ENCODE measurements around the gene EVC.

Gene EVC

DNA sequence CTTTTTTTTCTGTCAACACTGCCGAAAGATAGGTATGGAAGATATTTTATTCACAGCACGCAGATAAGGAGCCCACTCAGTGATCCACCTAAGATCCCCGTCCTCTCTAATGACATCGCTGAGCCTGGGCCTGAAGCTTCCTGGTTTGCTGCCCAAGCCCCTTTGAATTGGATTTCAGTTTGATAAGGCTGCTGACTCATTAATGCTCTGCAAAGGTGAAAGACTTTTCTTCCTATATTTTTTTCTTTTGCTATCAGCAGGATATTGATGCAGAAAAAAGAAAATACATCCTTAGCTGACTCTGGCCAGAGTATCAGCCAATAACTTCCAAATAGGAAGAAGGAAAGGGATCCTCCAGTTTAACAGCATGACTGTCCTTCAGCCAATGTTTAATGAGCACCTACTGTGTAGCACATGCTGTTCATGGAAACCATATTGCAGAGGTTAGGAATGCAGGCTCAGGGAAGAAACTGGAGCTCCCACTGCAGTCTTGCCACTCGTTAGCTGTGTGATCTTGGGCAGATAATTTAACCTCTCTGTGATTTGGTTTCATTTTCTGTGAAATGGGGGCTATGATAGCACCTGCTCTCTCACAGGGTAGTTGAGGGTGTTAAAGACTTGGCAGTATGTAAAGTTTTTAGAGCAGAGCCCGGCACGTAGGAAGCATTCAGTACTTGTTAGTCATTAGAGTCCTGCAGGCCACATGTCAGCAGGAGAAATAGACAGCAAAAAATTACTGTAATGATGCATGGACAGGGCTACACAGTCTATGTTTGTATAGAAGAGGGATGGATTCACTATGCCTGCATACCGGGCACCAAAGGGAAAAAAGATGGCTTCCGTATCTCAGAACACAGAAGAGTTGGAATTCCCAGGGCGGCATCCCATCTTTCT is 39.3 kb downstream of the EVC start:
- TF ChIP-seq CTCF (IDR thresholded peaks at IDR 0.05; ENCODE audit: low read length) (no peak), EZH2 (optimal IDR thresholded peaks at IDR 0.05; ENCODE audit: low read depth, low read length) (no peak), EZH2phosphoT487 (IDR thresholded peaks at IDR 0.05; ENCODE audit: low read length) (no peak)
- Histone ChIP-seq H4K20me1 (ENCODE audit: insufficient read depth, low read length) (no peaks in the 10 kb centered on the region), H3K27ac (ENCODE audit: low read length) (no peak overlapping the region), H3F3A (ENCODE audit: insufficient read depth, low read length) (no peaks in the 10 kb centered on the region), H3K27me3 (replicated peaks; ENCODE audit: insufficient read depth, low read length) (no peaks in the 10 kb centered on the region), H3K36me3 (replicated peaks; ENCODE audit: insufficient read depth, low read length) (no peaks in the 10 kb centered on the region), H2AFZ (ENCODE audit: low read length) (no peak overlapping the region), H3K79me2 (ENCODE audit: low read length) (no peaks in the 10 kb centered on the region), H3K4me1 (ENCODE audit: low read length) (no peaks in the 10 kb centered on the region), H3K4me2 (ENCODE audit: low read depth, low read length) (no peak overlapping the region), H3K4me3 (ENCODE audit: low read length) (no peak overlapping the region), H3K9me2 (replicated peaks; ENCODE audit: insufficient read depth, low read length) (no peaks in the 10 kb centered on the region), H3K9me3 (replicated peaks; ENCODE audit: insufficient read depth, low read length) (no peaks in the 10 kb centered on the region), H3K9ac (ENCODE audit: low read length) (no peak overlapping the region)
- DNase-seq, result no peak

GRCh38 chr4:5750946-5751665 is 40.1 kb downstream of the EVC start:
- H3K9me3 ChIP-seq (replicated peaks; ENCODE audit: insufficient read depth, low read length), result no peaks in the 10 kb centered on the region
- no peaks in the 10 kb centered on the region for H3K4me1 ChIP-seq (ENCODE audit: low read length)
- DNase-seq, result no peak
- no peak overlapping the region for H3K4me3 ChIP-seq (ENCODE audit: low read length)
- no peak overlapping the region for H3K27ac ChIP-seq (ENCODE audit: low read length)
- no peaks in the 10 kb centered on the region for H3K27me3 ChIP-seq (replicated peaks; ENCODE audit: insufficient read depth, low read length)
- H3K79me2 ChIP-seq (ENCODE audit: low read length), result no peaks in the 10 kb centered on the region
- no peaks in the 10 kb centered on the region for H3F3A ChIP-seq (ENCODE audit: insufficient read depth, low read length)
- H3K9me2 ChIP-seq (replicated peaks; ENCODE audit: insufficient read depth, low read length), result no peaks in the 10 kb centered on the region
- H3K9ac ChIP-seq (ENCODE audit: low read length), result no peak overlapping the region
- H2AFZ ChIP-seq (ENCODE audit: low read length), result no peak overlapping the region
- no peak overlapping the region for H3K4me2 ChIP-seq (ENCODE audit: low read depth, low read length)
- H3K36me3 ChIP-seq (replicated peaks; ENCODE audit: insufficient read depth, low read length), result no peaks in the 10 kb centered on the region
- no peak for TF ChIP-seq CTCF (IDR thresholded peaks at IDR 0.05; ENCODE audit: low read length)
- no peaks in the 10 kb centered on the region for H4K20me1 ChIP-seq (ENCODE audit: insufficient read depth, low read length)

DNA sequence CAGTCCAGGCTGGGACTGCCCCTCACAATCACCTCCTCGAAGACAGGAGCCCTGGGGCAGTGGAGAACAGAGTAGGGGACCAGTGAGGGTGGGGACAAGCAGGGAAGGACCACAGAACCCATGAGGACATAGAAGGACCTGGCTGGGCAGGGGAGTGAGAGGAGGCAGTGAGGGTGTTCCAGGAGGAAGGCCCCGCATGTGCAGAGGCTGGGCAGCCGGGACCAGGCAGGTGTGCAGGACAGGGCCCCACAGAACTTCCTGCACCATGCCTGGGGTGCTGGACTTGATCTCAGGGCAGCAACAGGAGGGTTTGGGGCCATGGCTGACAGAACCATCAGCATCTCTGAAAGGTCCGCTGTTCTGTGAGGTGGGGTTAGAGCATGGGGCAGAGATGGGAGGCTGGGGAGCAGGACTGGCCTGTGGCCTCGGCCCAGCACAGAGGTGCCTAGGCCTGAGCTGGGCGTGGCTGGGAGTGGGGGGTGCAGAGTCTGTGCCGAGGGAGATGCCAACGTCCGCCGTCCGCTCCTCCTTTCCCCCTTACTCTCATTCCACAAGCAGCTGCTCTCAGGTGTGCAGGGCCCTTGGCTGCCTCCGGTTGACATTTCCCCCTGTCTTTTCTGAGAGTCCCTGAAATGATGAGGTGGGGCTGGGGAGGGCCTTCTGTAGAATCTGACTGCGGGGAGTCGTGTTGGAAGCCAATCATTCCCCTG is 40.8 kb downstream of the EVC start:
- no peak overlapping the region for H2AFZ ChIP-seq (ENCODE audit: low read length)
- no peak overlapping the region for H3K4me3 ChIP-seq (ENCODE audit: low read length)
- H3K4me2 ChIP-seq (ENCODE audit: low read depth, low read length), result no peak overlapping the region
- H3K27me3 ChIP-seq (replicated peaks; ENCODE audit: insufficient read depth, low read length), result no peaks in the 10 kb centered on the region
- no peaks in the 10 kb centered on the region for H3F3A ChIP-seq (ENCODE audit: insufficient read depth, low read length)
- no peak overlapping the region for H3K27ac ChIP-seq (ENCODE audit: low read length)
- H3K9me3 ChIP-seq (replicated peaks; ENCODE audit: insufficient read depth, low read length), result no peaks in the 10 kb centered on the region
- H4K20me1 ChIP-seq (ENCODE audit: insufficient read depth, low read length), result no peaks in the 10 kb centered on the region
- H3K9ac ChIP-seq (ENCODE audit: low read length), result no peak overlapping the region
- DNase-seq, result no peak
- no peaks in the 10 kb centered on the region for H3K36me3 ChIP-seq (replicated peaks; ENCODE audit: insufficient read depth, low read length)
- no peaks in the 10 kb centered on the region for H3K79me2 ChIP-seq (ENCODE audit: low read length)
- no peaks in the 10 kb centered on the region for H3K9me2 ChIP-seq (replicated peaks; ENCODE audit: insufficient read depth, low read length)
- no peaks in the 10 kb centered on the region for H3K4me1 ChIP-seq (ENCODE audit: low read length)
- TF ChIP-seq EZH2phosphoT487 (IDR thresholded peaks at IDR 0.05; ENCODE audit: low read length), result no peak
- TF ChIP-seq CTCF (IDR thresholded peaks at IDR 0.05; ENCODE audit: low read length), result no peak
- no peak for TF ChIP-seq EZH2 (optimal IDR thresholded peaks at IDR 0.05; ENCODE audit: low read depth, low read length)

Measured in MM.1S (cell line).